Measurements from ENCODE around the gene SASH1.

- TF ChIP-seq POLR2A (IDR thresholded peaks at IDR 0.05; ENCODE audit: low read length) (no peak), GATA1 (IDR thresholded peaks at IDR 0.05; ENCODE audit: low read depth, low read length) (no peak)
Measured at GRCh38 chr6:148395583-148396101, 53.0 kb downstream of the SASH1 start.
